WTC11 (cell line): Measurements from ENCODE around the gene DNAJC3.
"Not testable (repeated sequence)": the region's sequence is repeated elsewhere in the genome, so short reads cannot be mapped to it uniquely, and the experiment has no call there.

Experiments
- CREB1 ChIP-seq: sonication (generic); formaldehyde crosslinking; IDR thresholded peaks from 2 replicates; pipeline ENCODE4 v1.8.0; 2023; ENCODE audit warnings: mild to moderate bottlenecking, missing genetic modification reagents
- IRF2 ChIP-seq: sonication (generic); formaldehyde crosslinking; IDR thresholded peaks from 2 replicates; pipeline ENCODE4 v1.8.0; 2022; ENCODE audit warnings: low read depth, missing genetic modification reagents, borderline replicate concordance
- TF ChIP-seq, protein P1 (sequence below): fragments of 200-600 bp; IDR thresholded peaks from 2 replicates; pipeline ENCODE4 v1.8.0; 2022; ENCODE audit warnings: antibody characterized with exemption

- TF ChIP-seq, protein P1, sequence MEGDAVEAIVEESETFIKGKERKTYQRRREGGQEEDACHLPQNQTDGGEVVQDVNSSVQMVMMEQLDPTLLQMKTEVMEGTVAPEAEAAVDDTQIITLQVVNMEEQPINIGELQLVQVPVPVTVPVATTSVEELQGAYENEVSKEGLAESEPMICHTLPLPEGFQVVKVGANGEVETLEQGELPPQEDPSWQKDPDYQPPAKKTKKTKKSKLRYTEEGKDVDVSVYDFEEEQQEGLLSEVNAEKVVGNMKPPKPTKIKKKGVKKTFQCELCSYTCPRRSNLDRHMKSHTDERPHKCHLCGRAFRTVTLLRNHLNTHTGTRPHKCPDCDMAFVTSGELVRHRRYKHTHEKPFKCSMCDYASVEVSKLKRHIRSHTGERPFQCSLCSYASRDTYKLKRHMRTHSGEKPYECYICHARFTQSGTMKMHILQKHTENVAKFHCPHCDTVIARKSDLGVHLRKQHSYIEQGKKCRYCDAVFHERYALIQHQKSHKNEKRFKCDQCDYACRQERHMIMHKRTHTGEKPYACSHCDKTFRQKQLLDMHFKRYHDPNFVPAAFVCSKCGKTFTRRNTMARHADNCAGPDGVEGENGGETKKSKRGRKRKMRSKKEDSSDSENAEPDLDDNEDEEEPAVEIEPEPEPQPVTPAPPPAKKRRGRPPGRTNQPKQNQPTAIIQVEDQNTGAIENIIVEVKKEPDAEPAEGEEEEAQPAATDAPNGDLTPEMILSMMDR, result not testable (repeated sequence)
- not testable (repeated sequence) for TF ChIP-seq IRF2 (CRISPR knock-in tag); CREB1
Measured at GRCh38 chr13:95667235-95667634, 9.7 kb upstream of the DNAJC3 start.
